Measurements from ENCODE around the gene PTCHD1. TPM values are rescaled to one million over a fixed set of nuclear protein-coding genes. Genes with fewer than 3 reads are reported as not detected.

The PTCHD1 gene
- polyA plus RNA-seq, 1 donor from 2014 or later, result 10.0 TPM

DNA sequence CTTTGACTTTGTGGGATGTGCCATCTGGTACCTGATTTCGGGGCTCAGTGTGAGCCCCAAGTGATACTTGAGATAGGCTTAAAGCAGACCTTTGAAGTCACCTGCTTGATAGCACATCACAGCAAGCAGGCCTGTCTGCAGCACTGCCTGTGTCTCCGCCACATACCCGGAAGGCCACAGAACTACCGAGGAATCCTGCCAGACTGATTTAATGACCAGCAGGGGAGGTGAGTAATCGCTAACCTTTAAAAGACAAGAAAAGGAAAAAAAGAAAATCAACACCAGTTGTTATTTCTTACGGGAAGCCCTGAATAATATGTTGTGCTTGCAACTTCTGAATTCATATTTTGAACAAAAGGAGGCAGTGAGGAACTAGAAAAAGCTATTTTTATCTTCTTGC, 6.8 kb downstream of the PTCHD1 start:
- H3K9ac ChIP-seq (ENCODE audit: low read length), result no peak overlapping the region
- no peak overlapping the region for H3K27ac ChIP-seq (ENCODE audit: low read length)
- no peaks in the 10 kb centered on the region for H3K9me3 ChIP-seq (ENCODE audit: low read length)
- peak overlapping the region; percentile 15 for H3K4me3 ChIP-seq (ENCODE audit: low read length)
- H4K20me1 ChIP-seq (ENCODE audit: insufficient read depth), result no peaks in the 10 kb centered on the region
- no peaks in the 10 kb centered on the region for H3F3A ChIP-seq (ENCODE audit: insufficient read depth, low read length, poor library complexity, severe bottlenecking)
- TF ChIP-seq EP300 (conservative IDR thresholded peaks at IDR 0.05; ENCODE audit: poor library complexity, severe bottlenecking) (no peak), TAF1 (IDR thresholded peaks at IDR 0.05; ENCODE audit: low read depth) (no peak), SMC3 (conservative IDR thresholded peaks at IDR 0.05; ENCODE audit: poor library complexity) (no peak), EZH2 (IDR thresholded peaks at IDR 0.05; ENCODE audit: borderline replicate concordance, insufficient read depth, low read length, poor library complexity, severe bottlenecking) (no peak), POLR2AphosphoS5 (IDR thresholded peaks at IDR 0.05) (no peak), RAD21 (conservative IDR thresholded peaks at IDR 0.05) (no peak), MXI1 (conservative IDR thresholded peaks at IDR 0.05; ENCODE audit: poor library complexity, severe bottlenecking) (no peak)
- TF ChIP-seq, protein P1, sequence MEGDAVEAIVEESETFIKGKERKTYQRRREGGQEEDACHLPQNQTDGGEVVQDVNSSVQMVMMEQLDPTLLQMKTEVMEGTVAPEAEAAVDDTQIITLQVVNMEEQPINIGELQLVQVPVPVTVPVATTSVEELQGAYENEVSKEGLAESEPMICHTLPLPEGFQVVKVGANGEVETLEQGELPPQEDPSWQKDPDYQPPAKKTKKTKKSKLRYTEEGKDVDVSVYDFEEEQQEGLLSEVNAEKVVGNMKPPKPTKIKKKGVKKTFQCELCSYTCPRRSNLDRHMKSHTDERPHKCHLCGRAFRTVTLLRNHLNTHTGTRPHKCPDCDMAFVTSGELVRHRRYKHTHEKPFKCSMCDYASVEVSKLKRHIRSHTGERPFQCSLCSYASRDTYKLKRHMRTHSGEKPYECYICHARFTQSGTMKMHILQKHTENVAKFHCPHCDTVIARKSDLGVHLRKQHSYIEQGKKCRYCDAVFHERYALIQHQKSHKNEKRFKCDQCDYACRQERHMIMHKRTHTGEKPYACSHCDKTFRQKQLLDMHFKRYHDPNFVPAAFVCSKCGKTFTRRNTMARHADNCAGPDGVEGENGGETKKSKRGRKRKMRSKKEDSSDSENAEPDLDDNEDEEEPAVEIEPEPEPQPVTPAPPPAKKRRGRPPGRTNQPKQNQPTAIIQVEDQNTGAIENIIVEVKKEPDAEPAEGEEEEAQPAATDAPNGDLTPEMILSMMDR (IDR thresholded peaks at IDR 0.05; ENCODE audit: poor library complexity, severe bottlenecking), result no peak
- TF ChIP-seq, protein P2, sequence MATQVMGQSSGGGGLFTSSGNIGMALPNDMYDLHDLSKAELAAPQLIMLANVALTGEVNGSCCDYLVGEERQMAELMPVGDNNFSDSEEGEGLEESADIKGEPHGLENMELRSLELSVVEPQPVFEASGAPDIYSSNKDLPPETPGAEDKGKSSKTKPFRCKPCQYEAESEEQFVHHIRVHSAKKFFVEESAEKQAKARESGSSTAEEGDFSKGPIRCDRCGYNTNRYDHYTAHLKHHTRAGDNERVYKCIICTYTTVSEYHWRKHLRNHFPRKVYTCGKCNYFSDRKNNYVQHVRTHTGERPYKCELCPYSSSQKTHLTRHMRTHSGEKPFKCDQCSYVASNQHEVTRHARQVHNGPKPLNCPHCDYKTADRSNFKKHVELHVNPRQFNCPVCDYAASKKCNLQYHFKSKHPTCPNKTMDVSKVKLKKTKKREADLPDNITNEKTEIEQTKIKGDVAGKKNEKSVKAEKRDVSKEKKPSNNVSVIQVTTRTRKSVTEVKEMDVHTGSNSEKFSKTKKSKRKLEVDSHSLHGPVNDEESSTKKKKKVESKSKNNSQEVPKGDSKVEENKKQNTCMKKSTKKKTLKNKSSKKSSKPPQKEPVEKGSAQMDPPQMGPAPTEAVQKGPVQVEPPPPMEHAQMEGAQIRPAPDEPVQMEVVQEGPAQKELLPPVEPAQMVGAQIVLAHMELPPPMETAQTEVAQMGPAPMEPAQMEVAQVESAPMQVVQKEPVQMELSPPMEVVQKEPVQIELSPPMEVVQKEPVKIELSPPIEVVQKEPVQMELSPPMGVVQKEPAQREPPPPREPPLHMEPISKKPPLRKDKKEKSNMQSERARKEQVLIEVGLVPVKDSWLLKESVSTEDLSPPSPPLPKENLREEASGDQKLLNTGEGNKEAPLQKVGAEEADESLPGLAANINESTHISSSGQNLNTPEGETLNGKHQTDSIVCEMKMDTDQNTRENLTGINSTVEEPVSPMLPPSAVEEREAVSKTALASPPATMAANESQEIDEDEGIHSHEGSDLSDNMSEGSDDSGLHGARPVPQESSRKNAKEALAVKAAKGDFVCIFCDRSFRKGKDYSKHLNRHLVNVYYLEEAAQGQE (IDR thresholded peaks at IDR 0.05; ENCODE audit: borderline replicate concordance), result no peak
- no peak overlapping the region for H2AFZ ChIP-seq (ENCODE audit: low read depth, low read length)
- H3K4me2 ChIP-seq (ENCODE audit: low read length), result no peak overlapping the region
- no peaks in the 10 kb centered on the region for H3K9me2 ChIP-seq (ENCODE audit: insufficient read depth, low read length)
- no peaks in the 10 kb centered on the region for H3K36me3 ChIP-seq (ENCODE audit: insufficient read depth, low read length)
- H3K79me2 ChIP-seq (replicated peaks; ENCODE audit: insufficient read depth, low read length), result peaks cover 18% of the 10 kb centered on the region
- no peaks in the 10 kb centered on the region for H3K27me3 ChIP-seq (ENCODE audit: insufficient read depth, low read depth, low read length)

DNA sequence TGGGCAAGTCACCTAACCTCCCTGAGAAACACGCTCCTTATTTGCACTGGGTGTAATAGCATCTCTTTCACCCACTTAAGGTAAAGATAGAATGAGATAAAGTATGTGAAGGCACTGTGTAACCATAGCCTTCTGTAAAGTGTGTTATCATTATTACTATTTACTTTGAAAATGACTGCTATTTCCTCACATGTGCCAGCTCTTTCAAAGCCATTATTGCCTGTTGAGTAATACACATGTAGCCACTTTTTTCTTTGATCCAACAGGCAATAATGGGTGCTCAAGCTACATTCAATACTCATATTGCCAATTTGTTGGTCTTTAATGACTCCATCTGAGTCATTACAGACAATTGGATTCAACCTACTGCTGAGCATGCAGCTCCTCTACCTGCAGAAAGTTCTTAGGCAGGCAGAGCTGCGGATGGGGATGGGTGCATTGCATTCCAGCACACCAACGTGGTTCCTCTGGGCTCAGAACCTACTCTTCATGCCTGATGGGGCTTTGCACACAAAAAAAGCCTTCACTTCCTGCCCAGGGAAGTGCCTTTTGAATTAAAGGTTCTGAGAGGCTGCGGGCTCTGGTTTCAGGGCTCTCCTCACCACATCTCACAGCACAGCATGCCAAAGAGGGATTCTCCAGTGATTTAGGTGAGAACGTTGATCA, 9.7 kb downstream of the PTCHD1 start:
- no peaks in the 10 kb centered on the region for H4K20me1 ChIP-seq (ENCODE audit: insufficient read depth)
- H3K4me3 ChIP-seq (ENCODE audit: low read length), result no peak overlapping the region
- H3K9me3 ChIP-seq (ENCODE audit: low read length), result no peaks in the 10 kb centered on the region
- H3F3A ChIP-seq (ENCODE audit: insufficient read depth, low read length, poor library complexity, severe bottlenecking), result no peaks in the 10 kb centered on the region
- H2AFZ ChIP-seq (ENCODE audit: low read depth, low read length), result no peak overlapping the region
- TF ChIP-seq POLR2AphosphoS5 (IDR thresholded peaks at IDR 0.05) (peak; percentile 82), TAF1 (IDR thresholded peaks at IDR 0.05; ENCODE audit: low read depth) (no peak)
- no peaks in the 10 kb centered on the region for H3K27me3 ChIP-seq (ENCODE audit: insufficient read depth, low read depth, low read length)
- no peak overlapping the region for H3K4me2 ChIP-seq (ENCODE audit: low read length)
- H3K36me3 ChIP-seq (ENCODE audit: insufficient read depth, low read length), result no peaks in the 10 kb centered on the region
- H3K9ac ChIP-seq (ENCODE audit: low read length), result no peak overlapping the region
- H3K9me2 ChIP-seq (ENCODE audit: insufficient read depth, low read length), result no peaks in the 10 kb centered on the region
- H3K79me2 ChIP-seq (replicated peaks; ENCODE audit: insufficient read depth, low read length), result no peaks in the 10 kb centered on the region
- no peak overlapping the region for H3K27ac ChIP-seq (ENCODE audit: low read length)
